Erythroblast (primary cell): ENCODE results near the gene CLRN1.

ENCODE experiments used
- GATA1 ChIP-seq: IDR thresholded peaks from 2 replicates; pipeline ENCODE4 v1.6.1; 2011; ENCODE audit warnings: low read depth, mild to moderate bottlenecking, control low read depth, low read length, moderate library complexity
- POLR2A ChIP-seq: IDR thresholded peaks from 2 replicates; pipeline ENCODE4 v1.6.1; 2011; ENCODE audit warnings: mild to moderate bottlenecking, low read length

- TF ChIP-seq POLR2A (no peak), GATA1 (no peak)
Observed at GRCh38 chr3:150911771-150912170, 60.8 kb downstream of the CLRN1 start.
